ENCODE data around the gene GBX2.

- TF ChIP-seq CTCF (IDR thresholded peaks at IDR 0.05 in 2 of 3, conservative IDR thresholded peaks at IDR 0.05 in 1 of 3; ENCODE audit: borderline replicate concordance in 1 of 3, insufficient read depth in 1 of 3, low read depth in 2 of 3, low read length in 2 of 3) (peak; percentile 54 to 81 (median 78)), ZBTB33 (IDR thresholded peaks at IDR 0.05; ENCODE audit: extremely low read depth, insufficient replicate concordance, low read length) (no peak)
Observed at GRCh38 chr2:236176417-236176816, 8.2 kb upstream of the GBX2 start.
